Kidney epithelial cell (primary cell): Measurements from ENCODE around the gene SMAP2. TPM values are rescaled to one million over a fixed set of nuclear protein-coding genes. Genes with fewer than 3 reads are reported as not detected.

Source experiments
- DNase-seq: peaks from one replicate; pipeline ENCODE4 v3.0.0-alpha.2; 2010; ENCODE audit warnings: low read depth
- H3K27me3 ChIP-seq: 2 replicates; pipeline ENCODE4 v1.6.0; 2011; ENCODE audit warnings: low read length; ENCODE audit not compliant: control insufficient read depth, insufficient read depth
- H3K36me3 ChIP-seq: 2 replicates; pipeline ENCODE4 v1.5.1; 2011; ENCODE audit warnings: low read length; ENCODE audit not compliant: control insufficient read depth, insufficient read depth
- H3K4me3 ChIP-seq: 2 replicates; pipeline ENCODE4 v1.5.1; 2011; ENCODE audit warnings: low read depth, mild to moderate bottlenecking, control low read depth, low read length
- total RNA-seq: library from RNA; depleted of rRNA; stranded (reverse); fragments of >200 nt; gene quantifications from 2 replicates; pipeline ENCODE4 v1.2.3, GENCODE V29; 2015
- TF ChIP-seq, protein P1 (sequence below): IDR thresholded peaks from 2 replicates; pipeline ENCODE4 v1.5.1; 2011; ENCODE audit warnings: mild to moderate bottlenecking, moderate library complexity, low read length, control low read depth, inconsistent platforms; ENCODE audit not compliant: insufficient read depth, poor library complexity, severe bottlenecking

Gene SMAP2
- total RNA-seq, 1 donor from 2014 or later, result 13.8 TPM

DNA sequence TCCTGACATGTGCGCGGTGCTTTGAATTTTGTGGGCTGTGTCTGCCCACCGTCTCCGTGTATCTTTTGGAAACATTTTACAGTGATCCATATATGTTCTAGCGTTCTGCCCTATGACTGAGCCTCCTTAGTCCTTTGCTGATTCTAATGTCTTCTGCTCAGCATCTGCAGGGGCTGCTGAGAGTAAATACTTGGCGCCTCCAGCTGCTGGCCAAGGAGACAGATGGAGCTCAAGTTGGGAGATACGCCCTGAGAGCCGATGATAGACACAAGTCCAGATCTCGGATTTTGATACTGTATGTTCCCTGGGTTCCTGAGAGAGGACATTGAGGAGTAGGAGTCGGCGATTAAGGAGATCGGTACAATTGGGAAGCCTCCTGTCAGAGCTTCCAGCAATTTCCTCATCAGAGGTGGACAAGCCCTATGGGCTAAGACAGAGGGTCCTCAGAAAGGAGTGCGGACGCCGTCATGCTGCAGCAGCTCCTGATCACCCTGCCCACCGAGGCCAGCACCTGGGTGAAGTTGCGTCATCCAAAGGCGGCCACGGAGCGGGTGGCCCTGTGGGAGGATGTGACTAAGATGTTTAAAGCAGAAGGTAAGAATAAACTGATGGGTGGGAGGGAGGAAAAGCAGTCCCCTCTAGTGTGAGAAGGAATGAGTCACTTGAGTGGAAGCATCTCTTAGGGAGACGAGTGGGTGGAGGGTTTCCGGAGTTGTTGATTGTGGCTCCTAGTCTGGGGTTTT lies 77.1 kb downstream of the SMAP2 start:
- Histone ChIP-seq H3K36me3 (no peaks in the 10 kb centered on the region), H3K4me3 (peak overlapping the region; percentile 70), H3K27me3 (no peaks in the 10 kb centered on the region)
- peak; percentile 71 for DNase-seq
- TF ChIP-seq, protein P1, sequence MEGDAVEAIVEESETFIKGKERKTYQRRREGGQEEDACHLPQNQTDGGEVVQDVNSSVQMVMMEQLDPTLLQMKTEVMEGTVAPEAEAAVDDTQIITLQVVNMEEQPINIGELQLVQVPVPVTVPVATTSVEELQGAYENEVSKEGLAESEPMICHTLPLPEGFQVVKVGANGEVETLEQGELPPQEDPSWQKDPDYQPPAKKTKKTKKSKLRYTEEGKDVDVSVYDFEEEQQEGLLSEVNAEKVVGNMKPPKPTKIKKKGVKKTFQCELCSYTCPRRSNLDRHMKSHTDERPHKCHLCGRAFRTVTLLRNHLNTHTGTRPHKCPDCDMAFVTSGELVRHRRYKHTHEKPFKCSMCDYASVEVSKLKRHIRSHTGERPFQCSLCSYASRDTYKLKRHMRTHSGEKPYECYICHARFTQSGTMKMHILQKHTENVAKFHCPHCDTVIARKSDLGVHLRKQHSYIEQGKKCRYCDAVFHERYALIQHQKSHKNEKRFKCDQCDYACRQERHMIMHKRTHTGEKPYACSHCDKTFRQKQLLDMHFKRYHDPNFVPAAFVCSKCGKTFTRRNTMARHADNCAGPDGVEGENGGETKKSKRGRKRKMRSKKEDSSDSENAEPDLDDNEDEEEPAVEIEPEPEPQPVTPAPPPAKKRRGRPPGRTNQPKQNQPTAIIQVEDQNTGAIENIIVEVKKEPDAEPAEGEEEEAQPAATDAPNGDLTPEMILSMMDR, result no peak

DNA sequence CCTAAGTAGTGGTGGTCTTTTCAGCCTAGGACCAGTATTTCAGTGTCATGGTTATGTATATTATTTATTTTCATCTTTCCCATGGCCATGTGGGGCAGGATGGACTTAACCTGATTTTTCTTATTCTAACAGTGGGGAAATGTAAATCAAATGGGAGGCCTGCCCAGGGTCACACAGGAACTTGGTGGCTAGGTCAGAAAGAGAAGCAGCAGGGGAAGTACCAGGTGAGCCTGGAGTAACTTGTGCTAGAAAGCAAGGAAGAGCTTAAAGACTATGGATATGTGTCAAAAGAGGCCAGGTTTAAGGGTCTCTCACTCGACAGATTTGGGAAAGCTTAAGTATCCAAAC lies 77.7 kb downstream of the SMAP2 start:
- DNase-seq, result no peak
- TF ChIP-seq, protein P1, result no peak
- Histone ChIP-seq H3K27me3 (no peaks in the 10 kb centered on the region), H3K4me3 (no peak overlapping the region), H3K36me3 (no peaks in the 10 kb centered on the region)

- no peak for DNase-seq
- H3K36me3 ChIP-seq, result no peaks in the 10 kb centered on the region
- TF ChIP-seq, protein P1, result no peak
- no peak overlapping the region for H3K4me3 ChIP-seq
- no peaks in the 10 kb centered on the region for H3K27me3 ChIP-seq
Observed at GRCh38 chr1:40454873-40455272, 81.3 kb downstream of the SMAP2 start.

DNA sequence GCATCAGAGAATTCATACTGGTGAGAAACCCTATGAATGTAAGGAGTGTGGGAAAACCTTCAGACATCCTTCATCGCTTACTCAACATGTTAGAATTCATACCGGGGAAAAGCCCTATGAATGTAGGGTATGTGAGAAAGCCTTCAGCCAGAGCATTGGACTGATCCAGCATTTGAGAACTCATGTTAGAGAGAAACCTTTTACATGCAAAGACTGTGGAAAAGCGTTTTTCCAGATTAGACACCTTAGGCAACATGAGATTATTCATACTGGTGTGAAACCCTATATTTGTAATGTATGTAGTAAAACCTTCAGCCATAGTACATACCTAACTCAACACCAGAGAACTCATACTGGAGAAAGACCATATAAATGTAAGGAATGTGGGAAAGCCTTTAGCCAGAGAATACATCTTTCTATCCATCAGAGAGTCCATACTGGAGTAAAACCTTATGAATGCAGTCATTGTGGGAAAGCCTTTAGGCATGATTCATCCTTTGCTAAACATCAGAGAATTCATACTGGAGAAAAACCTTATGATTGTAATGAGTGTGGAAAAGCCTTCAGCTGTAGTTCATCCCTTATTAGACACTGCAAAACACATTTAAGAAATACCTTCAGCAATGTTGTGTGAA lies 89.5 kb downstream of the SMAP2 start:
- Histone ChIP-seq H3K36me3 (no peaks in the 10 kb centered on the region), H3K27me3 (no peaks in the 10 kb centered on the region), H3K4me3 (no peak overlapping the region)
- DNase-seq, result no peak
- TF ChIP-seq, protein P1, result no peak

DNA sequence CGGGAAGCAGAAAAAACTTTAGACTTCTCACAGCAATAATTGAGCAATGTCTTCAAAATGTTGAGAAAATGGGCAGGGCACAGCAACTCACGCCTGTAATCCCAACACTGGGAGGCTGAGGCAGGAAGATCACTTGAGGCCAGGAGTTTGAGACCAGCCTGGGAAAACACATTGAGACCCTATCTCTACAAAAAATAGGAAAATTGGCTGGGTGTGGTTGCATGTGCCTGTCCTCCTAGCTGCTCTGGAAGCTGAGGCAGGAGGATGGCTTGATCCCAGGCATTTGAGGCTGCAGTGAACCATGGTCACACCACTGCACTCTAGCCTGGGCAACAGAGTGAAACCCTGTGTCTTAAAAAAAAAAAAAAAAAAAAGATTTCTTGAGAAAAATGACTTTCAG lies 95.8 kb downstream of the SMAP2 start:
- TF ChIP-seq, protein P1, result no peak
- no peaks in the 10 kb centered on the region for H3K27me3 ChIP-seq
- H3K4me3 ChIP-seq, result no peak overlapping the region
- no peaks in the 10 kb centered on the region for H3K36me3 ChIP-seq
- DNase-seq, result no peak

Other genes with a start within 250 kb of the SMAP2 start
- 14.0 and 16.7 TPM in 2 replicates for gene RLF, start 212.3 kb upstream of the SMAP2 start, total RNA-seq
- gene TMCO2, start 125.8 kb upstream of the SMAP2 start, total RNA-seq, result not detected in 2 replicates
- gene ZMPSTE24, start 115.5 kb upstream of the SMAP2 start, total RNA-seq, result 43.4 and 56.3 TPM in 2 replicates
- gene COL9A2, start 56.4 kb upstream of the SMAP2 start, total RNA-seq, result 19.7 and 20.2 TPM in 2 replicates
- 7.9 and 8.1 TPM in 2 replicates for gene ZFP69B, start 76.7 kb downstream of the SMAP2 start, total RNA-seq
- 4.1 and 4.3 TPM in 2 replicates for gene ZFP69, start 103.6 kb downstream of the SMAP2 start, total RNA-seq
- 10.4 and 10.7 TPM in 2 replicates for gene EXO5, start 135.0 kb downstream of the SMAP2 start, total RNA-seq
- gene ZNF684, start 157.9 kb downstream of the SMAP2 start, total RNA-seq, result 2.3 and 5.2 TPM in 2 replicates